Activated CD8-positive, alpha-beta memory T cell treated with anti-CD3 and anti-CD28 coated beads, Interleukin-2, amount 10 ng/mL, durations not matched to agents 7 days and 5 days (primary cell): ENCODE measurements around the gene ARHGAP42. TPM values are rescaled to one million over a fixed set of nuclear protein-coding genes. Genes with fewer than 3 reads are reported as not detected.
"Not testable (repeated sequence)": the region's sequence is repeated elsewhere in the genome, so short reads cannot be mapped to it uniquely, and the experiment has no call there.

ENCODE experiments used
- ATAC-seq: fragments of 150-1000 bp; cut with Tn5 transposase; one replicate; pipeline ENCODE4 v1.10.0; 2021; ENCODE audit warnings: moderate library complexity
- CTCF ChIA-PET: fragments of 350-600 bp; sonication (Branson Sonifier 250); formaldehyde crosslinking; loops from one replicate; lab custom pipeline; 2021; ENCODE audit warnings: antibody characterized with exemption; lab: Charles Lee
- DNase-seq: peaks from one replicate; pipeline ENCODE4 v3.0.0-alpha.2; 2020
- H3K27ac Mint-ChIP-seq: one replicate; pipeline ENCODE4 v1.8.0; 2021; ENCODE audit warnings: mild to moderate bottlenecking, mixed read lengths
- H3K27me3 Mint-ChIP-seq: one replicate; pipeline ENCODE4 v1.8.0; 2021; ENCODE audit warnings: mixed read lengths
- H3K36me3 Mint-ChIP-seq: one replicate; pipeline ENCODE4 v1.8.0; 2021; ENCODE audit warnings: mild to moderate bottlenecking, mixed read lengths
- H3K4me1 Mint-ChIP-seq: one replicate; pipeline ENCODE4 v1.8.0; 2021; ENCODE audit warnings: mixed read lengths
- H3K4me3 Mint-ChIP-seq: one replicate; pipeline ENCODE4 v1.8.0; 2021; ENCODE audit warnings: mild to moderate bottlenecking, moderate library complexity, mixed read lengths
- H3K9me3 Mint-ChIP-seq: one replicate; pipeline ENCODE4 v1.8.0; 2022; ENCODE audit warnings: low read depth, mixed read lengths
- total RNA-seq, 2 experiments: library from RNA; stranded (reverse); gene quantifications; one replicate each; pipeline ENCODE4 v1.2.3, GENCODE V29; 2021

The ARHGAP42 gene
- total RNA-seq, 2 experiments from 2014 or later = 0.61 TPM; not detected in 1

- Mint-ChIP-seq H3K4me1 (no peaks in the 10 kb centered on the region), H3K9me3 (peaks cover 8% of the 10 kb centered on the region), H3K27me3 (no peaks in the 10 kb centered on the region), H3K36me3 (no peaks in the 10 kb centered on the region), H3K4me3 (no peak overlapping the region), H3K27ac (no peak overlapping the region)
- CTCF ChIA-PET = no interaction called here
- no peak for ATAC-seq
- DNase-seq = no peak
Observed at GRCh38 chr11:100887659-100888058, 200.6 kb downstream of the ARHGAP42 start.

- no peaks in the 10 kb centered on the region for H3K36me3 Mint-ChIP-seq
- peaks cover 8% of the 10 kb centered on the region for H3K9me3 Mint-ChIP-seq
- CTCF ChIA-PET = no interaction called here
- no peak overlapping the region for H3K27ac Mint-ChIP-seq
- DNase-seq (no peak), ATAC-seq (no peak)
- no peaks in the 10 kb centered on the region for H3K4me1 Mint-ChIP-seq
- no peak overlapping the region for H3K4me3 Mint-ChIP-seq
- H3K27me3 Mint-ChIP-seq = no peaks in the 10 kb centered on the region
Observed at GRCh38 chr11:100888836-100889235, 201.7 kb downstream of the ARHGAP42 start.

- DNase-seq (no peak), ATAC-seq (no peak)
- no peak overlapping the region for H3K4me3 Mint-ChIP-seq
- H3K9me3 Mint-ChIP-seq = peaks cover 6% of the 10 kb centered on the region
- no peaks in the 10 kb centered on the region for H3K27me3 Mint-ChIP-seq
- no peak overlapping the region for H3K27ac Mint-ChIP-seq
- H3K4me1 Mint-ChIP-seq = no peaks in the 10 kb centered on the region
- no peaks in the 10 kb centered on the region for H3K36me3 Mint-ChIP-seq
- CTCF ChIA-PET = no interaction called here
Observed at GRCh38 chr11:100889758-100890157, 202.7 kb downstream of the ARHGAP42 start.

- CTCF ChIA-PET = no interaction called here
- DNase-seq (no peak), ATAC-seq (no peak)
- Mint-ChIP-seq H3K36me3 (no peaks in the 10 kb centered on the region), H3K9me3 (peaks cover 4% of the 10 kb centered on the region), H3K4me1 (no peaks in the 10 kb centered on the region), H3K4me3 (no peak overlapping the region), H3K27me3 (no peaks in the 10 kb centered on the region), H3K27ac (no peak overlapping the region)
Observed at GRCh38 chr11:100890789-100891188, 203.7 kb downstream of the ARHGAP42 start.

- Mint-ChIP-seq H3K36me3 (no peaks in the 10 kb centered on the region), H3K4me1 (no peaks in the 10 kb centered on the region), H3K4me3 (no peak overlapping the region), H3K27ac (no peak overlapping the region), H3K27me3 (no peaks in the 10 kb centered on the region), H3K9me3 (peaks cover 4% of the 10 kb centered on the region)
- CTCF ChIA-PET = no interaction called here
- ATAC-seq = no peak
- no peak for DNase-seq
Observed at GRCh38 chr11:100892886-100893285, 205.8 kb downstream of the ARHGAP42 start.

- DNase-seq = no peak
- Mint-ChIP-seq H3K9me3 (peaks cover 4% of the 10 kb centered on the region), H3K27me3 (no peaks in the 10 kb centered on the region), H3K36me3 (no peaks in the 10 kb centered on the region), H3K4me1 (no peaks in the 10 kb centered on the region), H3K27ac (no peak overlapping the region), H3K4me3 (no peak overlapping the region)
- no peak for ATAC-seq
- CTCF ChIA-PET = no interaction called here
Observed at GRCh38 chr11:100895449-100895848, 208.4 kb downstream of the ARHGAP42 start.

GRCh38 chr11:100895976-100896375 lies 208.9 kb downstream of the ARHGAP42 start:
- H3K27me3 Mint-ChIP-seq, H3K36me3 Mint-ChIP-seq, H3K4me1 Mint-ChIP-seq, DNase-seq, H3K9me3 Mint-ChIP-seq, H3K27ac Mint-ChIP-seq, CTCF ChIA-PET, ATAC-seq, H3K4me3 Mint-ChIP-seq: not testable (repeated sequence)

GRCh38 chr11:100901471-100901870 lies 214.4 kb downstream of the ARHGAP42 start:
- H3K36me3 Mint-ChIP-seq, H3K4me1 Mint-ChIP-seq, CTCF ChIA-PET, H3K9me3 Mint-ChIP-seq, H3K27ac Mint-ChIP-seq, ATAC-seq, H3K27me3 Mint-ChIP-seq, DNase-seq, H3K4me3 Mint-ChIP-seq: not testable (repeated sequence)

- Mint-ChIP-seq H3K36me3 (no peaks in the 10 kb centered on the region), H3K4me3 (no peak overlapping the region), H3K4me1 (no peaks in the 10 kb centered on the region), H3K27ac (no peak overlapping the region), H3K27me3 (no peaks in the 10 kb centered on the region), H3K9me3 (peaks cover 2% of the 10 kb centered on the region)
- DNase-seq (no peak), ATAC-seq (no peak)
- CTCF ChIA-PET = no interaction called here
Observed at GRCh38 chr11:100902454-100903141, 215.5 kb downstream of the ARHGAP42 start.

GRCh38 chr11:100903284-100903683 lies 216.2 kb downstream of the ARHGAP42 start:
- ATAC-seq (no peak), DNase-seq (no peak)
- H3K27me3 Mint-ChIP-seq = no peaks in the 10 kb centered on the region
- H3K4me1 Mint-ChIP-seq = no peaks in the 10 kb centered on the region
- CTCF ChIA-PET = no interaction called here
- peaks cover 2% of the 10 kb centered on the region for H3K9me3 Mint-ChIP-seq
- H3K36me3 Mint-ChIP-seq = no peaks in the 10 kb centered on the region
- no peak overlapping the region for H3K4me3 Mint-ChIP-seq
- H3K27ac Mint-ChIP-seq = no peak overlapping the region

GRCh38 chr11:100905684-100906083 lies 218.6 kb downstream of the ARHGAP42 start:
- H3K4me1 Mint-ChIP-seq = peaks cover 1% of the 10 kb centered on the region
- H3K4me3 Mint-ChIP-seq = no peak overlapping the region
- H3K27ac Mint-ChIP-seq = no peak overlapping the region
- H3K36me3 Mint-ChIP-seq = no peaks in the 10 kb centered on the region
- H3K27me3 Mint-ChIP-seq = no peaks in the 10 kb centered on the region
- H3K9me3 Mint-ChIP-seq = peaks cover 2% of the 10 kb centered on the region
- no peak for ATAC-seq
- no peak for DNase-seq
- CTCF ChIA-PET = no interaction called here

- no peak for ATAC-seq
- Mint-ChIP-seq H3K27me3 (no peaks in the 10 kb centered on the region), H3K36me3 (no peaks in the 10 kb centered on the region), H3K4me3 (no peak overlapping the region), H3K4me1 (peaks cover 1% of the 10 kb centered on the region), H3K9me3 (peaks cover 2% of the 10 kb centered on the region), H3K27ac (no peak overlapping the region)
- CTCF ChIA-PET = no interaction called here
- no peak for DNase-seq
Observed at GRCh38 chr11:100908746-100909145, 221.7 kb downstream of the ARHGAP42 start.

- Mint-ChIP-seq H3K4me3 (no peak overlapping the region), H3K36me3 (no peaks in the 10 kb centered on the region), H3K27ac (no peak overlapping the region), H3K9me3 (no peaks in the 10 kb centered on the region), H3K4me1 (peaks cover 1% of the 10 kb centered on the region), H3K27me3 (no peaks in the 10 kb centered on the region)
- ATAC-seq (no peak), DNase-seq (no peak)
- CTCF ChIA-PET = no interaction called here
Observed at GRCh38 chr11:100910808-100911207, 223.7 kb downstream of the ARHGAP42 start.

GRCh38 chr11:100914415-100915110 lies 227.5 kb downstream of the ARHGAP42 start:
- ATAC-seq (no peak), DNase-seq (no peak)
- no peak overlapping the region for H3K27ac Mint-ChIP-seq
- no peaks in the 10 kb centered on the region for H3K9me3 Mint-ChIP-seq
- H3K36me3 Mint-ChIP-seq = no peaks in the 10 kb centered on the region
- CTCF ChIA-PET = no interaction called here
- no peak overlapping the region for H3K4me3 Mint-ChIP-seq
- peaks cover 1% of the 10 kb centered on the region for H3K4me1 Mint-ChIP-seq
- no peaks in the 10 kb centered on the region for H3K27me3 Mint-ChIP-seq
